Neural cell (in vitro differentiated cells): ENCODE results near the gene PTGIS. TPM values are rescaled to one million over a fixed set of nuclear protein-coding genes. Genes with fewer than 3 reads are reported as not detected.

Experiments used
- H2AFZ ChIP-seq: fragments of 200-600, 300-800 bp; sonication (generic), shearing (Covaris generic); 2 replicates; pipeline ENCODE4 v1.6.0; 2014; ENCODE audit warnings: low read depth, mild to moderate bottlenecking, antibody characterized with exemption, low read length, moderate library complexity
- H3F3A ChIP-seq: fragments of 200-600 bp; shearing (Covaris generic); 2 replicates; pipeline ENCODE4 v1.6.1; 2016; ENCODE audit warnings: mild to moderate bottlenecking, moderate library complexity, mixed read lengths, antibody characterized with exemption, low read length; ENCODE audit not compliant: insufficient read depth, poor library complexity, severe bottlenecking
- H3K27ac ChIP-seq: fragments of 200-600, 300-800 bp; sonication (generic), shearing (Covaris generic); 2 replicates; pipeline ENCODE4 v1.5.1; 2014; ENCODE audit warnings: mild to moderate bottlenecking, low read length, moderate library complexity
- H3K27me3 ChIP-seq: fragments of 300-800, 200-600 bp; sonication (generic), shearing (Covaris generic); 2 replicates; pipeline ENCODE4 v1.6.0; 2014; ENCODE audit warnings: mild to moderate bottlenecking, low read depth, low read length, moderate library complexity; ENCODE audit not compliant: insufficient read depth
- H3K36me3 ChIP-seq: fragments of 300-800, 200-600 bp; sonication (generic), shearing (Covaris generic); 2 replicates; pipeline ENCODE4 v1.5.1; 2014; ENCODE audit warnings: mild to moderate bottlenecking, antibody characterized with exemption, low read length, moderate library complexity; ENCODE audit not compliant: insufficient read depth
- H3K4me2 ChIP-seq: fragments of 300-800, 200-600 bp; sonication (generic), shearing (Covaris generic); 2 replicates; pipeline ENCODE4 v1.6.0; 2014; ENCODE audit warnings: mild to moderate bottlenecking, low read length
- H3K4me3 ChIP-seq: fragments of 300-800, 200-600 bp; sonication (generic), shearing (Covaris generic); 2 replicates; pipeline ENCODE4 v1.5.1; 2014; ENCODE audit warnings: mild to moderate bottlenecking, low read length, moderate library complexity
- H3K79me2 ChIP-seq: fragments of 200-600 bp; shearing (Covaris generic); replicated peaks from 2 replicates; pipeline ENCODE4 v1.6.0; 2014; ENCODE audit warnings: mild to moderate bottlenecking, low read length, moderate library complexity; ENCODE audit not compliant: insufficient read depth
- H3K9ac ChIP-seq: fragments of 300-800, 200-600 bp; sonication (generic), shearing (Covaris generic); 2 replicates; pipeline ENCODE4 v1.6.1; 2016; ENCODE audit warnings: mild to moderate bottlenecking, low read length, mixed read lengths
- H3K9me2 ChIP-seq: fragments of 200-600 bp; shearing (Covaris generic); 2 replicates; pipeline ENCODE4 v1.6.1; 2016; ENCODE audit warnings: mild to moderate bottlenecking, low read length, mixed read lengths; ENCODE audit not compliant: insufficient read depth
- H3K9me3 ChIP-seq: fragments of 200-600, 300-800 bp; sonication (generic), shearing (Covaris generic); 2 replicates; pipeline ENCODE4 v1.6.1; 2016; ENCODE audit warnings: mild to moderate bottlenecking, mixed run types, low read length, moderate library complexity, mixed read lengths
- H4K20me1 ChIP-seq: fragments of 200-600 bp; shearing (Covaris generic); 2 replicates; pipeline ENCODE4 v1.6.1; 2016; ENCODE audit warnings: mild to moderate bottlenecking, mixed run types; ENCODE audit not compliant: insufficient read depth
- EP300 ChIP-seq: fragments of 450-650 bp; conservative IDR thresholded peaks from 2 replicates; pipeline ENCODE4 v1.6.1; 2014; ENCODE audit warnings: antibody characterized with exemption, mild to moderate bottlenecking, moderate library complexity; ENCODE audit not compliant: poor library complexity, severe bottlenecking
- EZH2 ChIP-seq: fragments of 200-600, 300-800 bp; shearing (Covaris generic), sonication (generic); IDR thresholded peaks from 2 replicates; pipeline ENCODE4 v1.6.1; 2014; ENCODE audit warnings: antibody characterized with exemption, low read length, borderline replicate concordance, mild to moderate bottlenecking; ENCODE audit not compliant: insufficient read depth, poor library complexity, severe bottlenecking
- MXI1 ChIP-seq: fragments of 450-650 bp; conservative IDR thresholded peaks from 2 replicates; pipeline ENCODE4 v1.6.1; 2014; ENCODE audit warnings: antibody characterized with exemption, mild to moderate bottlenecking; ENCODE audit not compliant: poor library complexity, severe bottlenecking
- POLR2AphosphoS5 ChIP-seq: IDR thresholded peaks from 2 replicates; pipeline ENCODE4 v1.6.1; 2012
- SMC3 ChIP-seq: fragments of 450-650 bp; conservative IDR thresholded peaks from 2 replicates; pipeline ENCODE4 v1.6.1; 2014; ENCODE audit warnings: antibody characterized with exemption, mild to moderate bottlenecking, moderate library complexity; ENCODE audit not compliant: poor library complexity
- TAF1 ChIP-seq: IDR thresholded peaks from 2 replicates; pipeline ENCODE4 v1.6.1; 2012; ENCODE audit warnings: low read depth
- polyA plus RNA-seq: library from polyadenylated mRNA; depleted of rRNA; stranded (reverse); fragments of >200 nt; gene quantifications from 2 replicates; pipeline ENCODE4 v1.2.3, GENCODE V29; 2014
- TF ChIP-seq, protein P1 (sequence below): fragments of 450-650 bp; IDR thresholded peaks from 2 replicates; pipeline ENCODE4 v1.5.1; 2014; ENCODE audit warnings: antibody characterized with exemption, mild to moderate bottlenecking, moderate library complexity; ENCODE audit not compliant: poor library complexity, severe bottlenecking
- TF ChIP-seq, protein P2 (sequence below): IDR thresholded peaks from 2 replicates; pipeline ENCODE4 v1.6.1; 2012; ENCODE audit warnings: borderline replicate concordance

PTGIS gene
- polyA plus RNA-seq, 1 donor from 2014 or later: 3.2 TPM

- Histone ChIP-seq H3F3A (no peaks in the 10 kb centered on the region), H3K27ac (no peak overlapping the region), H3K79me2 (no peaks in the 10 kb centered on the region), H3K27me3 (no peaks in the 10 kb centered on the region), H3K9me2 (no peaks in the 10 kb centered on the region), H2AFZ (no peak overlapping the region), H3K9ac (no peak overlapping the region), H3K4me3 (no peak overlapping the region), H4K20me1 (no peaks in the 10 kb centered on the region), H3K36me3 (no peaks in the 10 kb centered on the region), H3K4me2 (no peak overlapping the region), H3K9me3 (no peaks in the 10 kb centered on the region)
- TF ChIP-seq MXI1: no peak
These were observed 12.2 kb upstream of the PTGIS start for GRCh38 chr20:49579874-49580812.

DNA sequence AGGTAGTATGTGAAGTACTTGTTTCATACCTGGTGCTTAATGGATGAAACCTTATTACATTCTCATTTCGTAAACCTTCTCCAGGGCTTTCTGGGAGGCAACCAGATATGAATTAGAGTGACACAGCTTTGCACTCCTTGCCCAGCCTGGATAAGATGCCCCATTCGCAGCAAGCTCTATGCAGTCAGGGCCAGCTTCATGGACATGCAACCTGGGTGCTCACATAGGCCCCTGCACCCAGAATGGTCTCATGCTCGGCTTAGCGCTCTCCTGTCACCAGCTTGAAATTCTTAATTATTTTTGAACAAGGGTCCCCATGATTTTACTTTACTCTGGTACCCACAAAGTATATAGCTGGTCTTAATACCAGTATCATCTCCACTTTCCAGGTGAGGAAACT is 11.3 kb upstream of the PTGIS start:
- H3F3A ChIP-seq: no peaks in the 10 kb centered on the region
- no peak overlapping the region for H3K4me2 ChIP-seq
- H3K9ac ChIP-seq: no peak overlapping the region
- no peaks in the 10 kb centered on the region for H3K9me3 ChIP-seq
- TF ChIP-seq EZH2 (no peak), TAF1 (no peak), EP300 (no peak), SMC3 (no peak), POLR2AphosphoS5 (no peak)
- TF ChIP-seq, protein P1, sequence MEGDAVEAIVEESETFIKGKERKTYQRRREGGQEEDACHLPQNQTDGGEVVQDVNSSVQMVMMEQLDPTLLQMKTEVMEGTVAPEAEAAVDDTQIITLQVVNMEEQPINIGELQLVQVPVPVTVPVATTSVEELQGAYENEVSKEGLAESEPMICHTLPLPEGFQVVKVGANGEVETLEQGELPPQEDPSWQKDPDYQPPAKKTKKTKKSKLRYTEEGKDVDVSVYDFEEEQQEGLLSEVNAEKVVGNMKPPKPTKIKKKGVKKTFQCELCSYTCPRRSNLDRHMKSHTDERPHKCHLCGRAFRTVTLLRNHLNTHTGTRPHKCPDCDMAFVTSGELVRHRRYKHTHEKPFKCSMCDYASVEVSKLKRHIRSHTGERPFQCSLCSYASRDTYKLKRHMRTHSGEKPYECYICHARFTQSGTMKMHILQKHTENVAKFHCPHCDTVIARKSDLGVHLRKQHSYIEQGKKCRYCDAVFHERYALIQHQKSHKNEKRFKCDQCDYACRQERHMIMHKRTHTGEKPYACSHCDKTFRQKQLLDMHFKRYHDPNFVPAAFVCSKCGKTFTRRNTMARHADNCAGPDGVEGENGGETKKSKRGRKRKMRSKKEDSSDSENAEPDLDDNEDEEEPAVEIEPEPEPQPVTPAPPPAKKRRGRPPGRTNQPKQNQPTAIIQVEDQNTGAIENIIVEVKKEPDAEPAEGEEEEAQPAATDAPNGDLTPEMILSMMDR: no peak
- TF ChIP-seq, protein P2, sequence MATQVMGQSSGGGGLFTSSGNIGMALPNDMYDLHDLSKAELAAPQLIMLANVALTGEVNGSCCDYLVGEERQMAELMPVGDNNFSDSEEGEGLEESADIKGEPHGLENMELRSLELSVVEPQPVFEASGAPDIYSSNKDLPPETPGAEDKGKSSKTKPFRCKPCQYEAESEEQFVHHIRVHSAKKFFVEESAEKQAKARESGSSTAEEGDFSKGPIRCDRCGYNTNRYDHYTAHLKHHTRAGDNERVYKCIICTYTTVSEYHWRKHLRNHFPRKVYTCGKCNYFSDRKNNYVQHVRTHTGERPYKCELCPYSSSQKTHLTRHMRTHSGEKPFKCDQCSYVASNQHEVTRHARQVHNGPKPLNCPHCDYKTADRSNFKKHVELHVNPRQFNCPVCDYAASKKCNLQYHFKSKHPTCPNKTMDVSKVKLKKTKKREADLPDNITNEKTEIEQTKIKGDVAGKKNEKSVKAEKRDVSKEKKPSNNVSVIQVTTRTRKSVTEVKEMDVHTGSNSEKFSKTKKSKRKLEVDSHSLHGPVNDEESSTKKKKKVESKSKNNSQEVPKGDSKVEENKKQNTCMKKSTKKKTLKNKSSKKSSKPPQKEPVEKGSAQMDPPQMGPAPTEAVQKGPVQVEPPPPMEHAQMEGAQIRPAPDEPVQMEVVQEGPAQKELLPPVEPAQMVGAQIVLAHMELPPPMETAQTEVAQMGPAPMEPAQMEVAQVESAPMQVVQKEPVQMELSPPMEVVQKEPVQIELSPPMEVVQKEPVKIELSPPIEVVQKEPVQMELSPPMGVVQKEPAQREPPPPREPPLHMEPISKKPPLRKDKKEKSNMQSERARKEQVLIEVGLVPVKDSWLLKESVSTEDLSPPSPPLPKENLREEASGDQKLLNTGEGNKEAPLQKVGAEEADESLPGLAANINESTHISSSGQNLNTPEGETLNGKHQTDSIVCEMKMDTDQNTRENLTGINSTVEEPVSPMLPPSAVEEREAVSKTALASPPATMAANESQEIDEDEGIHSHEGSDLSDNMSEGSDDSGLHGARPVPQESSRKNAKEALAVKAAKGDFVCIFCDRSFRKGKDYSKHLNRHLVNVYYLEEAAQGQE: no peak
- no peak overlapping the region for H2AFZ ChIP-seq
- H3K27ac ChIP-seq: no peak overlapping the region
- no peaks in the 10 kb centered on the region for H3K36me3 ChIP-seq
- no peaks in the 10 kb centered on the region for H3K27me3 ChIP-seq
- no peaks in the 10 kb centered on the region for H3K79me2 ChIP-seq
- H3K4me3 ChIP-seq: no peak overlapping the region
- no peaks in the 10 kb centered on the region for H4K20me1 ChIP-seq
- H3K9me2 ChIP-seq: no peaks in the 10 kb centered on the region
